NCI-H128 (cell line): Measurements from ENCODE around the gene JMJD4.

ENCODE experiments used
- DNase-seq: peaks from one replicate; lab custom pipeline; 2025; ENCODE audit not compliant: unreplicated experiment; lab: John Stamatoyannopoulos, UW

The JMJD4 gene

DNA sequence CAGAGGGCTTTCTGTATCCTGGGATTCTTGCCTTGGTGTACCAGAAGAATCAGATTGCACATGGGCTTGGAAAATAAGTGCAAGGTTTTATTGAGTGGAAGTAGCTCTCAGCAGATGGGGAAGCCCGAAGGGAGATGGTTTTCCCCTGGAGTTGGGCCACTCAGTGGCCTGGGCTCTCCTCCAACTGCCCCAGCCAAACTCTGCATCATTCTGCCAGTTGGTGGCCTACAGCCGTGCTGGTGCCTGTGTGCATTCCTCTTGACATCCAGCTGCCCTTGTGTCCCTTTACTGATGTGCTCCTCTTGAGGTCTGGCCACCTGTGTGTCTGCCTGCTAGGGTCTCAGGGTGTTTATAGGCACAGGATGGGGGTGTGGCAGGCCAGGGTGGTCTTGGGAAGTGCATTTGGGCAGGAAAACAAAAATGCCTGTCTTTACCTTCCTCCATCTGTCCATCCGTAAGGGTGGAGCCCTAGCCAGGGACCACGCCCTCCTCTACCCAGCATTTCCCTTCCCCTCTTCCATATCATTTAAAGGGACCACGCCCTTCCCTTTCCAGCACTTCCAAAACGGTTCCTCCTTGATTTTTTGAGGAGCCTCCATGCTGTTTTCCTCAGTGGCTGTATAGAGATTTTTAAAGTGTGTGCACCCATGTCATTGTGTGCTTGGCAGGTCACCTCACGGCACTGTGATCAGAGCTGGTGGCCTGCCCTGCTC lies 19.1 kb upstream of the JMJD4 start:
- DNase-seq = no peak

DNA sequence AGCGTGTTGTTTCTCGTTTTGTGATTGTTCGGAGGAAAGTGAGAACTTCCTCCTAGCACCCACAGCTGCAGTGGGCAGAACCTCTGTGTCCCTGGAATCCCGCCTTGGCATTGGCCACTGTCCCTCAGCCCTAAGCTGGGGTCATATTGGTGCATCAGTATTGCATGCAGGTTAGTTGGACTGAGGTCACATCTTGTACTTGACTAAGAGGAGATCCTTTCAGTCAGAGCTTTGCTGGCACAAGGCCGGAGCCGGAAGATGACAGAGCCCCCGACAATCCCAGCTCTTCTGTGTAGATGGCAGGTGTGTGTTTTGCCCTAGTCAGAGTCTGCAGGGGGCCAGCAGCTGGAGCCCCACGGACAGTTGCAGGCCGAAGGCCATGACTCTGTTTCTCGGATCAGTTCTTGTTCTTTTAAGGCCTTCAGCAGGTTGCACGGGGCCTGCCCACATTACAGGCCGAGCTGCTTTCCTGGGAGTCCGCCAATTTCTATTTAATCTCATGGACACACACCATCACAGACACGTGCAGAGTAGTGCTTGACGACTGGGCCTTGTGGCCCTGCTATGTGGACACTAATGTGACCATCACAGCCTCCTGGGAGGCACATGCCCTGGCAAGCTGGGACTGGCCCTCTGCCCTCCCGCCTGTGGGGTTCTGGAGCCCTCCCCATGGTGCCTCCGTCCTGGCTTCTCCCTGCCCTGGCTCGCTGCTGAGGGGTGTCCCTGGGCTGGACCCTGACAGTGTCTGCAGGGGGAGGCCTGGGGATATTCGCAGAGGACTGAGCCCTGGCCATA lies 15.0 kb upstream of the JMJD4 start:
- DNase-seq = no peak

DNA sequence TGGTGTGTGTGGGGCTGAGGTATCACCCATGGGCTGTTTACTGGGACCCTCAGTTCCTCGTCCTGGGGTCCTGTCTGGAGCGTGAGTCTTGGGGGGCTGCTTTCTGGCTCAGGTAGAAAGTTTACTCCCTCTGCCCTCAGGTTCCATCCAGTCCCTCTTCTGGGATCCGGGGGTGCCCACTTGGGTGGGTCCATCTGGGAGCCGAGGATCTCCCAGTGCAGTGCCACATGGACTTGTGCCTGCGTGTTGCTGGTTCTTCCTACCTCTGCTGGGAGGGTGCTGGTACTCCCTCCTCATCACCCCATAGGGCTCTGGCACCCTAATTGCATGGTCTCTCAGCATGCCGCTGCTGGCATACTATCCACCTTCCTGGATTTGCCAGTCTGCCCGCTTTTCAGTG lies 14.1 kb upstream of the JMJD4 start:
- no peak for DNase-seq

DNA sequence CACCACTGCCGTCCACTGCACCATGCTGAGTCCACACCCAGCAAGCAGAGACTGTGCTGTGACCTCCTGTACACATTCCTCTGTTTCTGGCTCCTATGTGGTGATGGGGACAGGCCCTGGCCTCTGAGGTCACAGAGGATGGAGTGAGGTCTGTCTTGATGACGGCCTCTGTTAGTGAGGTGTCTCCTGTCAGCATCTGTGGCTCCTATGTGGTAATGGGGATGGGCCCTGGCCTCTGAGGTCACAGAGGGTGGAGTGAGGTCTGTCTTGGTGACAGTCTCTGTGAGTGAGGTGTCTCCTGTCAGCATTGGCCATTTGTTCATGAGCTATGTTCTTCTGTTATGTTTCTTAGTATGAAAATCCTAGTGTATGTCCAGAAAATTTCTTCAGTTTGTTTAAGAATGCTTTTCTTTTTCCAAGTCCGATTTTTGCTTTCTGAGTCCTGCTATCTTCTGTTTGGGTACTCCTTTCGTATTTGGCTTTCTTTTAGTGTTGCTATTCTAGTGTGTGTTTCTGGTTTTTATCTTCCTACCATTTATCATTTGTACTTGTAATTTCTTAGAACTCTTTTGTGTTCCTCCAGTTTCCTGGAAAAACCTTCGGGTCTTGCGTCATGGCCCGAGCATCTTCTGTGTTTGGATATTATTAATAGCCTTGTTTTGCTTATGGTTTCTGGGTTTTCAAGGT lies 13.5 kb upstream of the JMJD4 start:
- no peak for DNase-seq

DNA sequence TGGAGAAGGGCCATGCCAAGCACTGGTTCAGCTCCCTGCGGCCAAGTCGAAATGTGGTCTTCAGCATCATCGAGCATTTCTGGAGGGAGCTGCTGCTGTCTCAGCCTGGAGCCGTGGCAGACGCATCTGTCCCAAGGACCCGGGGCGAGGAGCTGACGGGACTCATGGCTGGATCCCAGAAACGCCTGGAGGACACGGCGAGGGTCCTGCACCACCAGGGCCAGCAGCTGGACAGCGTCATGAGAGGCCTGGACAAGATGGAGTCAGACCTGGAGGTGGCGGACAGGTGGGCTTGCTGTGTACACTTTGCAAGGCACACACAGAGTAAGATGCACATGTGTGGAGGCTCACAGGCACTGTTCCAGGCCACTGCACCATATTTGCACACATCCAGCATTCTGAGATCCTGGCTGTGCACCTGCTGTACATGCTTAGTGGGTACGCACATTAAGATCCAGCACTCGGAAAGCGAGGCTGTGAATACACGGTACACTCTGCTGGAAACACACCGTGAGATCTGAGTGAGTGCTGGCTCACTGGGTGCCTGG lies 12.9 kb upstream of the JMJD4 start:
- DNase-seq = no peak

DNA sequence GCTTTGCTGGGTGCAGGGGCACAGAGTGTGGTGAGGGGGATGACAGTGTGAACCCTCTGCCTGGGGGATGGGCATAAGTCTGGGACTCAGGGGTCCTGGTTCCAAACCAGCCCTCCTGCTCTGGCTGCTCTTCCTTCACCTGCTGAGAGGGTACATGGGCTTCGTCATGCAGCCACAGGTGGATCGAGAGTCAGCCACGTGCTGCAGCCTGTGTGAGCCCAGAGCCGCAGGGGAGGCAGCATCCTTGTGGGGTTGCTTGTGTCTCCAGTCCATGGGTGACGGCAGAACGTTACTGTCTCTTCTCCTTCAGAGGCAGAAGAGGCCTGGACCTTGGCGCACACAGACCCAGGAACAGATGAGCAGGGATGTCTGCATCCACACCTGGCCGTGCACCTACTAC lies 12.3 kb upstream of the JMJD4 start:
- DNase-seq = no peak

DNA sequence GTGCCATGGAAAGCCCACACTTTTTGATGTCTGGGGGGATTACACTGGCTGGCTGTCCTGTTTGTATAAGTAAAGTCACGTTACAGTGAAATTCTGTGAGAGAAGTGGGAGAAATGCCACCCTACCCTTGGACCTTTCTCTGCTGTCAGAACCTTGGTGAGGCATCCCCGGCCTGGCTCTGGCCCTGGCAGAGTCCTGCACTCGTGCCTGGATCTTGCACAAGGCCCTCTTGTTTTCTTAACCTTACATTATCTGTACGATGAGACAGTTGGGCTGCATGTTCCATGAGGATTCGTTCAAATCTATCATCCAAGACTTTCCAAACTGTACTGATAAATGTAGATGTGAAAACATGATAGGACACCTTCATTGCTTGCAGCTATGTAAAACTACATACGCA lies 11.6 kb upstream of the JMJD4 start:
- DNase-seq = no peak

DNA sequence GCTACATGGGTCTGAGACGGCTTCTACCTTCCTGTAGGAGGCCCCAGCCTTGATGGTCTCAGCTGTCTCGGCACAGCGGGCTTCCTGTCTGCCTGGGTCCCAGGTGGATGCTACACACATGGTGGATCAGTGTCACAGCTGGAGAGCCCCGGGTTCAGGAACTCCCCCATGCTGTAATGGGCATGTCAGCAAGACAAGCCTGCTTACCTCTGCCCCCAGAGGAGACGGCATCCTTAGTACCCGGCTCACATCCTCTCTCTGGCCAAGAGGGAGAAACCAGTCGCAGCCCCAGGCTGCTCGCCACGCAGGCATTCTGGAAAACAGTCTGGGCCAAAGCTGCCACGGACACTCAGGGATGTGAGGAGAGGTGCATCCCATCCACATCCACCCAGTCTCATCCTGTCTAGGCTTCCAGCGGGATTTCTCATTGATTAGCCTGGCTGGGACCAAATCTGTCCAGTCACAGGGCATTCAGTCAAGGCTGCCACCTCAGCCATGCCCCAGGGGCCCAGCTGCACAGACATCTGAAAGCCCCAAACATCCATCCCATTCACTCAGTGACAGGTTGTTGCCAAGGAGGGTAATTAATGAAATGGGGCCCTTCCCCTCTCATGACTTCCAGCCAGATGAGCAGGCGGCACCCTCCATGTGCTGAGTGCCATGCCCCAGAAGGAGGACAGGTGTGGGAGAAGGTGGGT lies 10.6 kb upstream of the JMJD4 start:
- DNase-seq = no peak

DNA sequence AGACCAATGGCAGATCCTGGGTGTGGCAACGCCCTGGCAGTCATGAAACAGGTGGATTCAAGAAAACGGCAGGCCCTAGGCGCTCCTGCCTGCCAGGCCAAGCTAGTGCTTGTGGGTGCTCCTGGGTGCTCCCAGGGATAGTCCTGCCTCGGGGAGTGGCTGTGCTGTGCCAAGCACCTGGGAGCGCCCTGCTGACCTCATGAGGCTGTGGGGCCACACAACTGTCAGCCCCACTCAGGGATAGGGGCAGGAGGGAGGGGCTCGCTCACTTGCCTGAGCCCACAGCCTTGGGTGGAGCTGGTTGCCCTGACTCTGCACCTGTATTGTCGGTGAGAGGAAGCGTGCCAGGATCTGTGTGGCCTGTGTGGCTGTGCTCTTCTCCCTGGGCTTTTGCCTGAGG lies 9.6 kb upstream of the JMJD4 start:
- no peak for DNase-seq

DNA sequence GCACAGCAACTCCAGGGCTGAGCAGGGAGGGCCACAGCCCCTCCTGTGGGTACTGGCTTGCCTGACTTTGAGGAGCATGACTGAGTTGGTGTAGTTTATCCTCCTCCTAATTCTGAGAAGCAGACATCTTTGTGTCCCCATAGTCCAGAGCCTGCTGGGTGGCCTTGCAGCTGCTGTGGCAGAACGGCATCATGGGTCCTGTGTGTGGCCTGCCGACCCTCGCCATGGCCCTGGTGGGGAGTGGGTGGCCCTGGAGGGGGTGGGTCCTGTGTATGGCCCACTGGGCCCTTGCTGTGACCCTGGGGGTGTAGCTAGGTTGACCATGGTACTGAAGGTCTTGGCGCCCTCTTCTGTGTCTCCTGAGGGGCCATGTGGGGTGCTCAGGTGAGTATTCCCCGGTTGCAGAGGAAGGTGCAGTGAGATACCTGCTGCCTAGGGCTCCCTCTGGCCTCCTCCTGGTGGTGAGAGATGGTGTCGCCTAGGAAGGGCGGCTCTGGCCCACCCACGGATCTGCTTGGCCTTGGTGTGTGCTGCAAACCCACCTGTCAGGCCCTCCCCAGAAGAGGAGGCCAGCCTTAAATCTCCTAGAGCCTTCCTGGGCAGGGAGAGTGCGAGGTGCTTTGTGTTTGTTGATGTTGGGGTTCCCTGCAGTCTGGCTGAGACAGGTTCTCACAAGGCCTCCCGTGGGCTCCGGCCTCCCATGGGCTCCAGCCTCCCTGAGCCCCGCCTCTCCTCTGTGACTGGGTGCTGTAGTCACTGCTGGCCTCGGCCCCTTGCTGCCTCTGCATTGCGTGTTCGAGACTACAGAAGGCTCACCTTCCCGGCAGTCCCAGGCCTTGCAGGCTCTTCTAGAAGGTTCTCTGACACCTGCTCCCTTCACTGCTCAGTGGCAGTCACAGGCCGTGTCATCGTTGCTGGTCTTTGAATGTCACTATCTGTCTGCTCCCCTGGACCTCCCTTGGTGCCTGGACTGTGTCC lies 7.9 kb upstream of the JMJD4 start:
- DNase-seq = no peak

DNA sequence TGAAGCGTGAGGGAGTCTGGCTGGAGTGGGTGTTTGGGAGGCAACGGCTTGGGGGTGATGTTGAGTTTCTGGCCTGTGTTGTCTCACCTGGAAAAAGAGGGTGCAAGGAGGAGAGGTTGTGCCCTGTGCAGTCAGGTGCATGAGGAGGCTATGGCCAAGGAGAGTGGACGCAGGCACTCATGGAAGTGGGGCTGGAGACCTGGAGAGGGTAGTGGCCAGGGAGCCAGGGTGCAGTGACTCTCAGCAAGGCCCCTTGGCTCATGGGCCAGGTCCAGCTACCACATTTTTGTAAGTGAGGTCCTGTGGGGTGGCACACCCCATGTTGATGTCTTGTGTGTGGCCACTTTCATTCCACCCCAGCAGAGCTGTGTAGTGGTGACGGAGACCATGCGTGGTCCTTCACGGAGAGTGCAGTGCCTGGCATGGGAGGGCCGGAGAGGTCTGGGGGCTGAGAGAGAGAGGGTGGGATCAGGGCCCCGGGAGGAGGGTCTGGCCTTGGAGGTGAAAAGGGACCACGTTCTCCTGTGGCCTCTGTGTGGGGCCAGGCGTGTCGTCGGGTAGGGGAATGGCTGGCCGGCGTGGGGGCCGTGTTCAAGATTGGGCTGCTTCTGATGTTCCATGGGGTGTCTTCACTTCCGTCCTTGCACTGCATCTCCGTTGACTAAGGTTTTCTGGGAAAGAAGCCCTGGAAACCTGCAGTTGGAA lies 6.2 kb upstream of the JMJD4 start:
- no peak for DNase-seq

DNA sequence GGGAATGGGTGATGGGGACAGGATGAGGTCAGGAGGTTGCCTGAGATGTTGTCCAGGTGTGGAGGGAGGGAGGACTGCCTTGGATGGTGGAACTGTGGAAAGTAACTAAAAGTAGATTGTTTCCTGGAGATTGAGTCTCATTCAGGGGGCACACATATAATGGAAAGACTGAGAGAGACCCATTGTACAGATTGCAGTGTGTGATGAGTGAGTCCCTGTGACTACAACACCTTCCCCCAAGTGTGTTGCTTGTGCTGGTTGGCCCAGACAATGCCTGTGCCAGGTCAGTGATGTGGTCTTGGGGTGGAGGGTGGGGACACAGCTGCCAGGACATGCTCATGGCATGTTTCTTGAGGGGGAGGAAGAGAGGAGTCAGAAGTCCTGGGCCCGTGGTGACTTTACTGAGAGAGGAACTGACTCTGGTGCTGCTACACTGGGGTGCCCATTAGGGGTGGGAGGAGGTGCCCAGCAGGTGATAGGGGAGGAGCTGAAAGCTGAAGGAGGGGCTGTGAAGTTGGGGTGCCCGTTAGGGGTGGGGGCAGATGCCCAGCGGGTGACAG lies 5.4 kb upstream of the JMJD4 start:
- no peak for DNase-seq

DNA sequence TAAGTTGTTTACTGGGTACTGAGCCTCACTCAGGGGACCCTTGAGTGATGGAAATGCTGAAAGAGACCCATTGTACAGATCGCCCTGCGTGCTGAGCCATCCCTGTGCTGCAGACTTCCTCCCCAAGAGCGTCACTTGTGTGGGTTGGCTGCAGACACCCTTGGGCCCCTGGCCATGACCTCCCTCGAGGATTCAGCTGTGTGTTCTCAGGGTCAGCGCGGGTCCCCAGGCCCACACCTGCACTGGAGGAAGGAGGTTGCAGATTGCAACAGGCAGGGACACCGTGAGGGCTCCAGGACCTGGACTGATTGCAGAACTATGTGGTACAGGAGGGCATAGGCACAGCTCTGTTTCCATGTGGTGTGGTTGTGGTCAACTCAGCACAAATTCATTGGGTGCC lies 4.5 kb upstream of the JMJD4 start:
- no peak for DNase-seq

DNA sequence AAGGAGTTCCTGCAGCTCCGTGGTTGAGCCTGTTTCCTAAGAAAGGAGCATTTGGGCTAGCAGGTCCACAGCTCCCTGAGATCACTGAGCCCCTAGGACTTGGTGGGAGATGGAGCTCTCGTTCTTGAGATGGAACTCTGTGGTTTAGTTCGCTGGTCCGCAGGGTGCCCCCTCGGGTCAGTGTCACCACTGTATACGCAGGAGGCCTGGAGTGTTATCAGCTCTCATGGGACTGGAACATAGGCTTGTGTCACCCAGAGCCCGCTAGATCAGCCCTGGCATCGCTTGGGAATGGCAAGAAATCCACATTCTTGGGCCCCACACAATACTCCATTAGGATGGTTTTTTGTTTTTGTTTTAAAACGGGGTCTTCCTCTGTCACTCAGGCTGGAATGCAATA lies 3.7 kb upstream of the JMJD4 start:
- no peak for DNase-seq

DNA sequence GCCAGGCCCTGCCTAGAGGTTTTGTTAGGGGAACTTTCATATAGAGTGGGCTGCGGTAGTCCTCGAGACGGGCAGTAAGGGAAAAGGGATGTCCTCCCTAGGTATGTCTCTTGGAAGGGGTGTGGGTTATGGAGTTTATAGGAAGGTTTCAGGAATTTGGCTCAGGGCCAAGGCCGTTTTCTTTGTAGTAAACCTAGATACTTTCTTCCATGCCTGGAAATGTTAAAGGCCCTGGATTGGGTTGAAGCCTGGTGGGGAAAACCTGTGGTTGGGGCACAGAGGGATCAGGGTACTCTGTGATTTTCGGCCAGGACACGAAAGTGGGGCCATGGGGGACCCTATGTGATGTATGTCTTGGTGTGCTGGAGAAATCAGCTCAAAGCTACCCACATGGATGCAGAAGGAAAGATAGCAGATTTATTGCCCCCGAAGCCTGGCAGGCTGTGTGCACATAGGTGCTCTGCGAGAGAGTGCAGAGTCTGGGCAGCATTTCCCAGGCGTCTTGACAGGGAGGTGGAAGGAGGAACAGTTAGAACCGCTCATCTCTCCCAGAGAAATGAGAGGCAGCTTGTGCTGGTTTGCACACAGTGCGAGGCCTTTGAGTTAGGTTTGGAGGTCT lies 1.8 kb upstream of the JMJD4 start:
- no peak for DNase-seq

DNA sequence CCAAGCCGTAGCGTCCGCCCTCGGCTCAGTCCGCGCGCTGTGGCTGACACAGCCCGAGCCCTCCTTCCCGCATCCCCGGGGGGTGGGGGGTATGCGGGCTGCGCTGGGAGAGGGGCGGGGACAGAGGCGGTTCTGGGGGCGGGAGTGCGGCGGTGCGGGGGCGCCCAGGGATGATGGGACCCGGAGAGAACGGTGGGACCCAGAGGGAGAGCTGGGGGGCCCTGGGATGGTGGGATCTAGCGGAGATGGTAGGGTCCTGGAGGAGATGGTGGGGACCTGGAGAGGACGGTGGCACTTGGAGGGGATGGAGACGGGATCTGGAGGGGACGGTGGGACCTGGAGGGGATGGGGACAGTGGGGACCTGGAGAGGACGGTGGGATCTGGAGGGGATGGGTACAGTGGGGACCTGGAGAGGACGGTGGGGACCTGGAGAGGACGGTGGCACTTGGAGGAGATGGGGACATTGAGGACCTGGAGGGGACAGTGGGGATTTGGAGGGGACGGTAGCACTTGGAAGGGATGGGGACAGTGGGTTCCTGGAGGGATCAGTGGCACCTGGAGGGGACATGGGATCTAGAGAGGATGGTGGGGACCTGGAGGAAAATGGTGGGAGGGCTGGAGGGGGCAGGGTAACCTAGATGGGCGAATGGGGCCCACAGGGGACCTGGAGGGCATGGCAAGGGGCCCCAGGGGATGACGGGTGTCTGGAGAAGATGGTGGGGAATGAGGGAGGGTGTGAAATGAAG lies 610 bp upstream of the JMJD4 start:
- DNase-seq = no peak

DNA sequence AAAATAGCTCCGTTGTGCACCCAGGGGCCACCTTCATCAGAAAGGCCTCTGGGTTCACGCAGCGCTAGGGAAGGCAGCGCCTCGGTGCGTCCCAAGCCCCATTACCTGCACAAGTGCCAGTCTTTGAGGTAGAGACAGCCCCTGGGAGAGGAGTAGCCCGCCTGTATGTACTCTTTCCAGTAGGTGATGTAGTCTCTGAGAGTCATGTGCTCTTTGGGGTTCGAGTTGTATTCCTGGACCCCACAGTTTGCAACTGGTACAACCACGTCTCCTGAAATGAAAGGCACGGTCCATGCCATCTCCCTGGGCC lies 601 bp downstream of the JMJD4 start:
- no peak for DNase-seq
